ENCODE results near the gene ARHGAP5.

The ARHGAP5 gene

GRCh38 chr14:32047791-32048190 lies 29.3 kb upstream of the ARHGAP5 start:
- TF ChIP-seq CTCF (IDR thresholded peaks at IDR 0.05; ENCODE audit: extremely low read depth, missing control alignments): no peak
- no peak for DNase-seq (ENCODE audit: low spot score)

GRCh38 chr14:32049361-32050088 lies 27.6 kb upstream of the ARHGAP5 start:
- no peak for TF ChIP-seq CTCF (IDR thresholded peaks at IDR 0.05; ENCODE audit: extremely low read depth, missing control alignments)
- no peak for DNase-seq (ENCODE audit: low spot score)

- no peak for DNase-seq (ENCODE audit: low spot score)
- no peak for TF ChIP-seq CTCF (IDR thresholded peaks at IDR 0.05; ENCODE audit: extremely low read depth, missing control alignments)
Measured at GRCh38 chr14:32050878-32051277, 26.2 kb upstream of the ARHGAP5 start.

- TF ChIP-seq CTCF (IDR thresholded peaks at IDR 0.05; ENCODE audit: extremely low read depth, missing control alignments): no peak
- no peak for DNase-seq (ENCODE audit: low spot score)
Measured at GRCh38 chr14:32054536-32054935, 22.6 kb upstream of the ARHGAP5 start.

- no peak for TF ChIP-seq CTCF (IDR thresholded peaks at IDR 0.05; ENCODE audit: extremely low read depth, missing control alignments)
- DNase-seq (ENCODE audit: low spot score): no peak
Measured at GRCh38 chr14:32055175-32055574, 21.9 kb upstream of the ARHGAP5 start.

- TF ChIP-seq CTCF (IDR thresholded peaks at IDR 0.05; ENCODE audit: extremely low read depth, missing control alignments): no peak
- DNase-seq (ENCODE audit: low spot score): no peak
Measured at GRCh38 chr14:32059702-32060101, 17.4 kb upstream of the ARHGAP5 start.

- DNase-seq (ENCODE audit: low spot score): no peak
- no peak for TF ChIP-seq CTCF (IDR thresholded peaks at IDR 0.05; ENCODE audit: extremely low read depth, missing control alignments)
Measured at GRCh38 chr14:32064931-32065330, 12.2 kb upstream of the ARHGAP5 start.

All from GM20000 (cell line).